HepG2 (cell line): Measurements from ENCODE around the gene DSPP. TPM values are rescaled to one million over a fixed set of nuclear protein-coding genes. Genes with fewer than 3 reads are reported as not detected.

ENCODE experiments used
- ATAC-seq: fragments of 200-7000 bp; cut with Tn5 transposase; 3 replicates; pipeline ENCODE4 v1.9.1; 2020; ENCODE audit warnings: mild to moderate bottlenecking, moderate library complexity
- BruUV-seq: library from RNA; stranded (reverse); fragments of 400-500 nt; replicated peaks from 2 replicates; lab custom pipeline; 2021; lab: Mats Ljungman, UMichigan
- CTCF ChIA-PET: fragments of 300-600 bp; formaldehyde crosslinking; extraction: SDS; loops from one replicate; lab custom pipeline; 2021; ENCODE audit warnings: low total read pairs, inconsistent platforms, low intra/inter-chr PET ratio; lab: Yijun Ruan, JAX
- POLR2A ChIA-PET: fragments of 350-600 bp; sonication (Branson Sonifier 250); formaldehyde crosslinking; loops from one replicate; lab custom pipeline; 2020; ENCODE audit warnings: antibody characterized with exemption, inconsistent platforms; lab: Yijun Ruan, JAX
- DNase-seq: peaks from one replicate; pipeline ENCODE4 v3.0.0-alpha.2; 2015; ENCODE audit warnings: low spot score
- FAIRE-seq: peaks from 3 replicates; lab custom pipeline; 2011; peaks lifted over from hg19 to GRCh38; lab: Jason Lieb, UNC
- H2AFZ ChIP-seq: one replicate; pipeline ENCODE4 v1.6.1; 2011; ENCODE audit warnings: low read length, inconsistent platforms
- H3K27ac ChIP-seq: fragments of 300-600 bp; 3 replicates; pipeline ENCODE4 v1.8.0; 2011; ENCODE audit warnings: mixed run types, mild to moderate bottlenecking, mixed read lengths, low read length, inconsistent platforms; ENCODE audit not compliant: insufficient read depth; ENCODE audit errors: extremely low read length
- H3K27me3 ChIP-seq, 2 experiments: fragments of 200-600 bp in 1 of 2; 2 replicates in 1 of 2; 3 replicates in 1 of 2; pipeline versions ENCODE4 v1.6.0 to v1.8.0; 2011; ENCODE audit warnings: low read length in 2 of 2, mild to moderate bottlenecking in 2 of 2, moderate library complexity in 2 of 2, inconsistent platforms in 1 of 2; ENCODE audit not compliant: insufficient read depth in 2 of 2, control insufficient read depth in 1 of 2
- H3K36me3 ChIP-seq, 2 experiments: fragments of 200-600 bp in 1 of 2; replicated peaks in 1 of 2; 2 replicates in 1 of 2; 3 replicates in 1 of 2; pipeline versions ENCODE4 v1.5.1 to v1.8.0; 2011; ENCODE audit warnings: low read length in 2 of 2, inconsistent platforms in 1 of 2; ENCODE audit not compliant: insufficient read depth in 2 of 2, control insufficient read depth in 1 of 2
- H3K4me1 ChIP-seq: 2 replicates; pipeline ENCODE4 v1.5.1; 2012; ENCODE audit warnings: low read length, inconsistent platforms; ENCODE audit not compliant: insufficient read depth
- H3K4me2 ChIP-seq: 2 replicates; pipeline ENCODE4 v1.6.0; 2011; ENCODE audit warnings: low read depth, low read length, inconsistent platforms
- H3K4me3 ChIP-seq, 3 experiments: fragments of 200-600 bp in 1 of 3; sonication (generic), shearing (Covaris generic) in 1 of 3; replicated peaks in 1 of 3; 2 replicates each; pipeline ENCODE4 v1.5.1; 2011 to 2016; ENCODE audit warnings: low read length in 3 of 3, inconsistent platforms in 2 of 3, low read depth in 2 of 3, mild to moderate bottlenecking in 2 of 3, control low read depth in 1 of 3, mixed read lengths in 1 of 3; ENCODE audit not compliant: insufficient read depth in 1 of 3
- H3K79me2 ChIP-seq: one replicate; pipeline ENCODE4 v1.6.1; 2011; ENCODE audit warnings: low read length, inconsistent platforms; ENCODE audit not compliant: insufficient read depth
- H3K9ac ChIP-seq: 2 replicates; pipeline ENCODE4 v1.6.0; 2011; ENCODE audit warnings: mild to moderate bottlenecking, low read depth, low read length, inconsistent platforms; ENCODE audit not compliant: insufficient read depth
- H3K9me3 ChIP-seq: 2 replicates; pipeline ENCODE4 v1.5.1; 2012; ENCODE audit warnings: mild to moderate bottlenecking, low read length
- H4K20me1 ChIP-seq: 2 replicates; pipeline ENCODE4 v1.6.0; 2011; ENCODE audit warnings: inconsistent platforms, mild to moderate bottlenecking, low read length, moderate library complexity; ENCODE audit not compliant: insufficient read depth
- FOXJ3 ChIP-seq: sonication (generic); formaldehyde crosslinking; IDR thresholded peaks from 2 replicates; pipeline ENCODE4 v1.4.0; 2020; ENCODE audit warnings: missing genetic modification reagents, mild to moderate bottlenecking, borderline replicate concordance
- GATAD1 ChIP-seq: IDR thresholded peaks from 2 replicates; pipeline ENCODE4 v1.6.1; 2016; ENCODE audit warnings: missing genetic modification reagents, missing compliant biosample characterization
- RXRA ChIP-seq: sonication (generic); formaldehyde crosslinking; IDR thresholded peaks from 2 replicates; pipeline ENCODE4 v1.5.1; 2020; ENCODE audit warnings: missing genetic modification reagents
- TCF7 ChIP-seq: sonication (generic); IDR thresholded peaks from 2 replicates; pipeline ENCODE4 v1.6.1; 2016; ENCODE audit warnings: antibody characterized with exemption, low read depth
- ZFP1 ChIP-seq: IDR thresholded peaks from 2 replicates; pipeline ENCODE4 v1.6.1; 2016
- ZFP36 ChIP-seq: fragments of 150-350 bp; IDR thresholded peaks from 2 replicates; pipeline ENCODE4 v1.6.1; 2018; ENCODE audit warnings: borderline replicate concordance, low read length, low read depth; ENCODE audit not compliant: partially characterized antibody
- ZNF337 ChIP-seq: sonication (generic); formaldehyde crosslinking; IDR thresholded peaks from 2 replicates; pipeline ENCODE4 v1.5.1; 2020; ENCODE audit warnings: missing genetic modification reagents, low read depth, mild to moderate bottlenecking, borderline replicate concordance
- ZNF431 ChIP-seq: sonication (generic); formaldehyde crosslinking; IDR thresholded peaks from 2 replicates; pipeline ENCODE4 v1.9.0; 2022; ENCODE audit warnings: missing genetic modification reagents, low read depth, mild to moderate bottlenecking, borderline replicate concordance
- ZNF546 ChIP-seq: sonication (generic); formaldehyde crosslinking; conservative IDR thresholded peaks from 2 replicates; pipeline ENCODE4 v1.8.1; 2023; ENCODE audit warnings: mild to moderate bottlenecking, missing genetic modification reagents
- WGBS: methylation state at CpG from one replicate; pipeline ENCODE4 v1.1.6; 2017; ENCODE audit warnings: low lambda C conversion rate; 5-methylcytosine and 5-hydroxymethylcytosine counted together
- in situ Hi-C: cut with HindIII; loops from 2 replicates; pipeline ENCODE4 v1.10.0; 2017; ENCODE audit warnings: low pct_unique_long_range_greater_than_20kb; ENCODE audit not compliant: extremely low pct_ligation_motif_present
- intact Hi-C: fragments of 100-400 bp; cut with micrococcal nuclease; formaldehyde crosslinking; loops from one replicate; pipeline ENCODE4 v1.10.0; 2022; ENCODE audit not compliant: unreplicated experiment
- polyA plus RNA-seq, 8 experiments: library from polyadenylated mRNA; depleted of rRNA in 3 of 8; stranded (reverse) in 7 of 8; unstranded in 1 of 8; fragments of >200 nt; fragmentation: Illumina TruSeq in 4 of 8; extraction: Trizol in 4 of 8; gene quantifications; 2 replicates each; pipeline versions ENCODE4 v1.2.1 to v1.2.3, GENCODE V29; 2011 to 2016; ENCODE audit warnings: low read depth in 4 of 8, missing spikeins in 1 of 8, mixed read lengths in 1 of 8; ENCODE audit not compliant: insufficient read depth in 1 of 8
- total RNA-seq, 5 experiments: library from RNA; depleted of rRNA; stranded (reverse); fragments of >200 nt; fragmentation: Illumina TruSeq; extraction: Trizol; gene quantifications; 2 replicates each; pipeline ENCODE4 v1.2.3, GENCODE V29; 2016; ENCODE audit warnings: low read depth in 1 of 5
- TF ChIP-seq, protein P1 (sequence below): IDR thresholded peaks from 2 replicates; pipeline ENCODE4 v1.6.1; 2016; ENCODE audit warnings: low read depth, control low read depth
- TF ChIP-seq, protein P2 (sequence below): IDR thresholded peaks from 2 replicates; pipeline ENCODE4 v1.6.1; 2018; ENCODE audit warnings: missing genetic modification reagents, mild to moderate bottlenecking, missing compliant biosample characterization
- TF ChIP-seq, protein P3 (sequence below): sonication (generic); formaldehyde crosslinking; IDR thresholded peaks from 2 replicates; pipeline ENCODE4 v1.8.1; 2022; ENCODE audit warnings: low read depth, mild to moderate bottlenecking, missing genetic modification reagents
- TF ChIP-seq, protein P4 (sequence below): sonication (generic); formaldehyde crosslinking; IDR thresholded peaks from 2 replicates; pipeline ENCODE4 v1.5.0; 2020; ENCODE audit warnings: missing genetic modification reagents
- TF ChIP-seq, protein P5 (sequence below): fragments of 450-650 bp; IDR thresholded peaks from 2 replicates; pipeline ENCODE4 v1.6.1; 2016
- TF ChIP-seq, protein P6 (sequence below): sonication (generic); formaldehyde crosslinking; conservative IDR thresholded peaks from 2 replicates; pipeline ENCODE4 v1.4.0; 2020; ENCODE audit warnings: missing genetic modification reagents

DSPP gene
- total and polyA plus RNA-seq, 2 of the 13 experiments (the other 11 are each of a cell fraction or from before 2014, with no cell fraction given), result not detected

DNA sequence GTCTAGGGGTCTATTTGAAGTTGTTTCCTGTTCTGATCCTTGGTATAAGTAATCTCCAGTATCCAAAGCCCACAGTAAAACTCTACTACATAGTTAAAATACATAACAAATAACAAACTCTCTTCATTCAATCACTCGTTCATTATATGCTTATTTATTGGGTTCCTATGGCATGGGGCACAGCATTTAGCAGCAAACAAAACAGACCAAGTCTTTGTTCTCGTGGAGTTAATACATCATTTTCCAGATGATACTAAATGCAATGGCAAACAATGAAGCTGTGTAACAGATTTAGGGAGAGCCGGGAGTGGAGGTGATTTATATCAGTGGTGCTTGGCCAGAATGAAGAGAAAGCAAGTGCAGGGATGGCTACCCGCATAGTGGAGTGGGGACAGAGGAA, 42.6 kb upstream of the DSPP start:
- no TSS peak for BruUV-seq
- Histone ChIP-seq H3K36me3 (no peaks in the 10 kb centered on the region), H3K27ac (no peak overlapping the region), H3K9me3 (no peaks in the 10 kb centered on the region), H3K9ac (no peak overlapping the region), H4K20me1 (no peaks in the 10 kb centered on the region), H3K27me3 (no peaks in the 10 kb centered on the region; a peak in 1 of 5 replicates), H3K4me1 (no peaks in the 10 kb centered on the region), H3K4me3 (no peak overlapping the region), H3K4me2 (no peak overlapping the region), H2AFZ (no peak overlapping the region), H3K79me2 (no peaks in the 10 kb centered on the region)
- FAIRE-seq (no peak), DNase-seq (no peak), ATAC-seq (no peak)
- intact Hi-C loops, result no loop called here
- ChIA-PET POLR2A (no interaction called here), CTCF (no interaction called here)
- in situ Hi-C loops, result no loop called here
- WGBS, result 0% methylated on average over 4 of the region's 4 CpGs
- TF ChIP-seq GATAD1 (CRISPR knock-in tag), result no peak
- no peak for TF ChIP-seq TCF7
- TF ChIP-seq ZFP1 (CRISPR knock-in tag), result no peak
- TF ChIP-seq, protein P1, sequence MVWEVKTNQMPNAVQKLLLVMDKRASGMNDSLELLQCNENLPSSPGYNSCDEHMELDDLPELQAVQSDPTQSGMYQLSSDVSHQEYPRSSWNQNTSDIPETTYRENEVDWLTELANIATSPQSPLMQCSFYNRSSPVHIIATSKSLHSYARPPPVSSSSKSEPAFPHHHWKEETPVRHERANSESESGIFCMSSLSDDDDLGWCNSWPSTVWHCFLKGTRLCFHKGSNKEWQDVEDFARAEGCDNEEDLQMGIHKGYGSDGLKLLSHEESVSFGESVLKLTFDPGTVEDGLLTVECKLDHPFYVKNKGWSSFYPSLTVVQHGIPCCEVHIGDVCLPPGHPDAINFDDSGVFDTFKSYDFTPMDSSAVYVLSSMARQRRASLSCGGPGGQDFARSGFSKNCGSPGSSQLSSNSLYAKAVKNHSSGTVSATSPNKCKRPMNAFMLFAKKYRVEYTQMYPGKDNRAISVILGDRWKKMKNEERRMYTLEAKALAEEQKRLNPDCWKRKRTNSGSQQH (CRISPR knock-in tag), result no peak
- TF ChIP-seq, protein P2, sequence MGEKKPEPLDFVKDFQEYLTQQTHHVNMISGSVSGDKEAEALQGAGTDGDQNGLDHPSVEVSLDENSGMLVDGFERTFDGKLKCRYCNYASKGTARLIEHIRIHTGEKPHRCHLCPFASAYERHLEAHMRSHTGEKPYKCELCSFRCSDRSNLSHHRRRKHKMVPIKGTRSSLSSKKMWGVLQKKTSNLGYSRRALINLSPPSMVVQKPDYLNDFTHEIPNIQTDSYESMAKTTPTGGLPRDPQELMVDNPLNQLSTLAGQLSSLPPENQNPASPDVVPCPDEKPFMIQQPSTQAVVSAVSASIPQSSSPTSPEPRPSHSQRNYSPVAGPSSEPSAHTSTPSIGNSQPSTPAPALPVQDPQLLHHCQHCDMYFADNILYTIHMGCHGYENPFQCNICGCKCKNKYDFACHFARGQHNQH (CRISPR knock-in tag), result no peak
- no peak for TF ChIP-seq ZNF337
- TF ChIP-seq, protein P3, sequence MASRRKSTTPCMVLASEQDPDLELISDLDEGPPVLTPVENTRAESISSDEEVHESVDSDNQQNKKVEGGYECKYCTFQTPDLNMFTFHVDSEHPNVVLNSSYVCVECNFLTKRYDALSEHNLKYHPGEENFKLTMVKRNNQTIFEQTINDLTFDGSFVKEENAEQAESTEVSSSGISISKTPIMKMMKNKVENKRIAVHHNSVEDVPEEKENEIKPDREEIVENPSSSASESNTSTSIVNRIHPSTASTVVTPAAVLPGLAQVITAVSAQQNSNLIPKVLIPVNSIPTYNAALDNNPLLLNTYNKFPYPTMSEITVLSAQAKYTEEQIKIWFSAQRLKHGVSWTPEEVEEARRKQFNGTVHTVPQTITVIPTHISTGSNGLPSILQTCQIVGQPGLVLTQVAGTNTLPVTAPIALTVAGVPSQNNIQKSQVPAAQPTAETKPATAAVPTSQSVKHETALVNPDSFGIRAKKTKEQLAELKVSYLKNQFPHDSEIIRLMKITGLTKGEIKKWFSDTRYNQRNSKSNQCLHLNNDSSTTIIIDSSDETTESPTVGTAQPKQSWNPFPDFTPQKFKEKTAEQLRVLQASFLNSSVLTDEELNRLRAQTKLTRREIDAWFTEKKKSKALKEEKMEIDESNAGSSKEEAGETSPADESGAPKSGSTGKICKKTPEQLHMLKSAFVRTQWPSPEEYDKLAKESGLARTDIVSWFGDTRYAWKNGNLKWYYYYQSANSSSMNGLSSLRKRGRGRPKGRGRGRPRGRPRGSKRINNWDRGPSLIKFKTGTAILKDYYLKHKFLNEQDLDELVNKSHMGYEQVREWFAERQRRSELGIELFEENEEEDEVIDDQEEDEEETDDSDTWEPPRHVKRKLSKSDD (CRISPR knock-in tag), result no peak
- TF ChIP-seq, protein P4, sequence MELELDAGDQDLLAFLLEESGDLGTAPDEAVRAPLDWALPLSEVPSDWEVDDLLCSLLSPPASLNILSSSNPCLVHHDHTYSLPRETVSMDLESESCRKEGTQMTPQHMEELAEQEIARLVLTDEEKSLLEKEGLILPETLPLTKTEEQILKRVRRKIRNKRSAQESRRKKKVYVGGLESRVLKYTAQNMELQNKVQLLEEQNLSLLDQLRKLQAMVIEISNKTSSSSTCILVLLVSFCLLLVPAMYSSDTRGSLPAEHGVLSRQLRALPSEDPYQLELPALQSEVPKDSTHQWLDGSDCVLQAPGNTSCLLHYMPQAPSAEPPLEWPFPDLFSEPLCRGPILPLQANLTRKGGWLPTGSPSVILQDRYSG (CRISPR knock-in tag), result no peak
- no peak for TF ChIP-seq ZNF546 (CRISPR knock-in tag)
- no peak for TF ChIP-seq RXRA (CRISPR knock-in tag)
- TF ChIP-seq, protein P5, sequence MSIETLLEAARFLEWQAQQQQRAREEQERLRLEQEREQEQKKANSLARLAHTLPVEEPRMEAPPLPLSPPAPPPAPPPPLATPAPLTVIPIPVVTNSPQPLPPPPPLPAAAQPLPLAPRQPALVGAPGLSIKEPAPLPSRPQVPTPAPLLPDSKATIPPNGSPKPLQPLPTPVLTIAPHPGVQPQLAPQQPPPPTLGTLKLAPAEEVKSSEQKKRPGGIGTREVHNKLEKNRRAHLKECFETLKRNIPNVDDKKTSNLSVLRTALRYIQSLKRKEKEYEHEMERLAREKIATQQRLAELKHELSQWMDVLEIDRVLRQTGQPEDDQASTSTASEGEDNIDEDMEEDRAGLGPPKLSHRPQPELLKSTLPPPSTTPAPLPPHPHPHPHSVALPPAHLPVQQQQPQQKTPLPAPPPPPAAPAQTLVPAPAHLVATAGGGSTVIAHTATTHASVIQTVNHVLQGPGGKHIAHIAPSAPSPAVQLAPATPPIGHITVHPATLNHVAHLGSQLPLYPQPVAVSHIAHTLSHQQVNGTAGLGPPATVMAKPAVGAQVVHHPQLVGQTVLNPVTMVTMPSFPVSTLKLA, result no peak
- TF ChIP-seq ZNF431 (CRISPR knock-in tag), result no peak
- no peak for TF ChIP-seq ZFP36
- TF ChIP-seq, protein P6, sequence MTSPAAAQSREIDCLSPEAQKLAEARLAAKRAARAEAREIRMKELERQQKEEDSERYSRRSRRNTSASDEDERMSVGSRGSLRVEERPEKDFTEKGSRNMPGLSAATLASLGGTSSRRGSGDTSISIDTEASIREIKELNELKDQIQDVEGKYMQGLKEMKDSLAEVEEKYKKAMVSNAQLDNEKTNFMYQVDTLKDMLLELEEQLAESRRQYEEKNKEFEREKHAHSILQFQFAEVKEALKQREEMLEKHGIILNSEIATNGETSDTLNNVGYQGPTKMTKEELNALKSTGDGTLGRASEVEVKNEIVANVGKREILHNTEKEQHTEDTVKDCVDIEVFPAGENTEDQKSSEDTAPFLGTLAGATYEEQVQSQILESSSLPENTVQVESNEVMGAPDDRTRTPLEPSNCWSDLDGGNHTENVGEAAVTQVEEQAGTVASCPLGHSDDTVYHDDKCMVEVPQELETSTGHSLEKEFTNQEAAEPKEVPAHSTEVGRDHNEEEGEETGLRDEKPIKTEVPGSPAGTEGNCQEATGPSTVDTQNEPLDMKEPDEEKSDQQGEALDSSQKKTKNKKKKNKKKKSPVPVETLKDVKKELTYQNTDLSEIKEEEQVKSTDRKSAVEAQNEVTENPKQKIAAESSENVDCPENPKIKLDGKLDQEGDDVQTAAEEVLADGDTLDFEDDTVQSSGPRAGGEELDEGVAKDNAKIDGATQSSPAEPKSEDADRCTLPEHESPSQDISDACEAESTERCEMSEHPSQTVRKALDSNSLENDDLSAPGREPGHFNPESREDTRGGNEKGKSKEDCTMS (CRISPR knock-in tag), result no peak
- TF ChIP-seq FOXJ3 (CRISPR knock-in tag), result no peak
